Transverse colon (tissue), 4 donors: ENCODE data around the gene CNDP1. TPM values are rescaled to one million over a fixed set of nuclear protein-coding genes. Genes with fewer than 3 reads are reported as not detected.

ENCODE experiments used
- DNase-seq: peaks from one replicate; pipeline ENCODE4 v3.0.0-alpha.2; 2019
- H3K27ac ChIP-seq, 4 donors: fragments of 200-600 bp; sonication (generic); 2 replicates each; pipeline ENCODE4 v1.5.1; 2016 to 2018; ENCODE audit warnings: inconsistent platforms in 4 of 4
- H3K27me3 ChIP-seq: fragments of 200-600 bp; sonication (generic); 2 replicates; pipeline ENCODE4 v1.5.1; 2017; ENCODE audit warnings: inconsistent platforms
- H3K36me3 ChIP-seq, 4 donors: fragments of 200-600 bp; sonication (generic); 2 replicates each; pipeline ENCODE4 v1.5.1; 2017 to 2019; ENCODE audit warnings: inconsistent platforms in 4 of 4
- H3K4me1 ChIP-seq, 4 donors: fragments of 200-600 bp; sonication (generic); 2 replicates each; pipeline ENCODE4 v1.5.1; 2017 to 2020; ENCODE audit warnings: inconsistent platforms in 4 of 4
- H3K4me3 ChIP-seq, 4 donors: fragments of 200-600 bp; sonication (generic); 1 replicate in 1 of 4; 2 replicates in 3 of 4; pipeline versions ENCODE4 v1.5.1 to v1.6.1; 2017 to 2019; ENCODE audit warnings: inconsistent platforms in 4 of 4
- H3K9me3 ChIP-seq, 2 donors: fragments of 200-600 bp; sonication (generic); 2 replicates each; pipeline ENCODE4 v1.5.1; 2017 to 2019; ENCODE audit warnings: inconsistent platforms in 2 of 2
- EP300 ChIP-seq: sonication (generic); formaldehyde crosslinking; IDR thresholded peaks from one replicate; pipeline ENCODE4 v1.6.1; 2017; ENCODE audit warnings: antibody characterized with exemption, low read depth
- POLR2A ChIP-seq: fragments of 450-650 bp; IDR thresholded peaks from one replicate; pipeline ENCODE4 v1.6.1; 2016; ENCODE audit warnings: antibody characterized with exemption, mild to moderate bottlenecking, moderate library complexity
- POLR2AphosphoS5 ChIP-seq, 3 donors: sonication (generic); formaldehyde crosslinking; IDR thresholded peaks; one replicate each; pipeline ENCODE4 v1.6.1; 2016; ENCODE audit warnings: antibody characterized with exemption in 3 of 3
- WGBS, 2 donors: methylation state at CpG; one replicate each; pipeline ENCODE4 v1.1.5; 2018; ENCODE audit warnings: low coverage in 1 of 2; 5-methylcytosine and 5-hydroxymethylcytosine counted together
- in situ Hi-C, 4 donors: fragments of 200-750 bp; cut with MboI; loops; one replicate each; pipeline versions ENCODE4 v1.15.0 to v1.15.1; 2017; ENCODE audit warnings: low sequenced_read_pairs in 3 of 4, low pct_ligation_motif_present in 1 of 4, low pct_unique_long_range_greater_than_20kb in 1 of 4
- intact Hi-C: fragments of 100-400 bp; cut with DNase I; formaldehyde crosslinking; loops from one replicate; pipeline ENCODE4 v1.15.1; 2023; ENCODE audit warnings: low total_unique reads
- total RNA-seq, 4 donors: library from RNA; depleted of rRNA; stranded (reverse); fragments of >200 nt; gene quantifications; one replicate each; pipeline ENCODE4 v1.1.0, GENCODE V29; 2016
- TF ChIP-seq, protein P1 (sequence below), 5 experiments: fragments of 200-600 bp in 3 of 5; fragments of 450-650 bp in 2 of 5; sonication (generic) in 3 of 5; IDR thresholded peaks; 1 replicate in 2 of 5; 2 replicates in 3 of 5; pipeline ENCODE4 v1.5.1; 2016 to 2017; ENCODE audit warnings: antibody characterized with exemption in 5 of 5, inconsistent platforms in 3 of 5, mild to moderate bottlenecking in 2 of 5, moderate library complexity in 1 of 5

Gene CNDP1
- total RNA-seq, 4 donors from 2014 or later, result not detected

GRCh38 chr18:74597034-74597661, 62.8 kb downstream of the CNDP1 start:
- H3K4me3 ChIP-seq, result peak overlapping the region; percentile 88 to 96 (median 90)
- H3K27me3 ChIP-seq, result no peaks in the 10 kb centered on the region
- intact Hi-C loops (no loop called here), in situ Hi-C loops (no loop called here)
- WGBS, 2 donors, result 0% methylated on average over 7 to 41 of the region's 41 CpGs
- H3K4me1 ChIP-seq, result peaks cover 15 to 26% (median 24%) of the 10 kb centered on the region in 4 donors
- DNase-seq, result peak; percentile 76
- peak overlapping the region; percentile 98 to 99 (median 98) for H3K27ac ChIP-seq
- no peaks in the 10 kb centered on the region for H3K9me3 ChIP-seq
- TF ChIP-seq, protein P1, sequence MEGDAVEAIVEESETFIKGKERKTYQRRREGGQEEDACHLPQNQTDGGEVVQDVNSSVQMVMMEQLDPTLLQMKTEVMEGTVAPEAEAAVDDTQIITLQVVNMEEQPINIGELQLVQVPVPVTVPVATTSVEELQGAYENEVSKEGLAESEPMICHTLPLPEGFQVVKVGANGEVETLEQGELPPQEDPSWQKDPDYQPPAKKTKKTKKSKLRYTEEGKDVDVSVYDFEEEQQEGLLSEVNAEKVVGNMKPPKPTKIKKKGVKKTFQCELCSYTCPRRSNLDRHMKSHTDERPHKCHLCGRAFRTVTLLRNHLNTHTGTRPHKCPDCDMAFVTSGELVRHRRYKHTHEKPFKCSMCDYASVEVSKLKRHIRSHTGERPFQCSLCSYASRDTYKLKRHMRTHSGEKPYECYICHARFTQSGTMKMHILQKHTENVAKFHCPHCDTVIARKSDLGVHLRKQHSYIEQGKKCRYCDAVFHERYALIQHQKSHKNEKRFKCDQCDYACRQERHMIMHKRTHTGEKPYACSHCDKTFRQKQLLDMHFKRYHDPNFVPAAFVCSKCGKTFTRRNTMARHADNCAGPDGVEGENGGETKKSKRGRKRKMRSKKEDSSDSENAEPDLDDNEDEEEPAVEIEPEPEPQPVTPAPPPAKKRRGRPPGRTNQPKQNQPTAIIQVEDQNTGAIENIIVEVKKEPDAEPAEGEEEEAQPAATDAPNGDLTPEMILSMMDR (IDR thresholded peaks at IDR 0.05), result no peak
- TF ChIP-seq POLR2A (no peak), POLR2AphosphoS5 (IDR thresholded peaks at IDR 0.05) (no peak), EP300 (no peak)
- peaks cover 0 to 3% (median 0%) of the 10 kb centered on the region in 4 donors for H3K36me3 ChIP-seq

DNA sequence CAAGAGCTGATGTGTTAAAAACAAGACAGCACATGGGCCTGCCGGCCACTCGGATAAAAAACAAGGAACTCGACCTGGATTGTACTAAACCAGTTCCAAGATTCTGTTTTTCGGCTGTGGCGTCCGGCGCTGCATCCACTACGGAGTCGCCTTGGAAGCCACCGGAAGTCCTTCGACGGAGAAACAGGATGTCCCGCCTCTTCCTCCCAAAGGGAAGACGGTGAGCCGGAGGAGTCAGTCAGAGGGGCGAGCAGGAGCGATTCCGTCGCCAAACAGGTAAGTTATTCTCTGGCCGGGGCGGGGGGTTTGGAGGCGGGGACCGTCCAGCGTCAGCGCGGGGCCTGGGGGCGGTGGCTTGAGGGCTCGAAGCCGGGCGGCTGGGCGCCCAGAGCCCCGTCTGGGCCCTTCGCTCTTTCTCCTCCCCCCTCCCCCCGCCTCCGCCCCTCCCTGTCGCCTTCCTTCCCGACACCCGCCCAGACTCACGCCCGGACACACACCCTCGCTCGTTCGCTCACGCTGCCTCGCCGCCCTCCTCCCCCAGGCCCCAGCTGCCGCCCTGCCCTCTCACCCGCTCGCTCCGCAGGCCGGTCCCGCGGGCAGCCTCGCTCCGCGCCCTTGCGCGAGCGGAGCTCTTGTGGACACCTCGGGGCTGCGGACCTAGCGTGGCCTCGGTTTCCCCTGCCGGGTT, 63.5 kb downstream of the CNDP1 start, which contains the start of gene ZNF407:
ZNF407 (plus strand) TSS at position 209 of the 688 bp plus-strand sequence. CDS start 33,150 bp downstream, outside the sequence.
- peaks cover 15 to 26% (median 24%) of the 10 kb centered on the region in 4 donors for H3K4me1 ChIP-seq
- H3K27ac ChIP-seq, result peak within 1 kb of the TSS; percentile 98 to 99 (median 98)
- TF ChIP-seq POLR2AphosphoS5 (IDR thresholded peaks at IDR 0.05) (peak in 2 of 3 donors; percentile 74 to 86), POLR2A (peak; percentile 69), EP300 (no peak)
- TF ChIP-seq, protein P1 (IDR thresholded peaks at IDR 0.05), result no peak
- WGBS, 2 donors, result 0 to 1% methylated on average over 2 to 58 of the region's 64 CpGs
- peak within 1 kb of the TSS; percentile 88 to 96 (median 90) for H3K4me3 ChIP-seq
- peak; percentile 90 for DNase-seq
- intact Hi-C loops, result no loop called here
- in situ Hi-C loops, result no loop called here
- H3K36me3 ChIP-seq, result peaks cover 0 to 3% (median 0%) of the 10 kb centered on the region in 4 donors
- H3K27me3 ChIP-seq, result no peaks in the 10 kb centered on the region
- no peaks in the 10 kb centered on the region for H3K9me3 ChIP-seq

DNA sequence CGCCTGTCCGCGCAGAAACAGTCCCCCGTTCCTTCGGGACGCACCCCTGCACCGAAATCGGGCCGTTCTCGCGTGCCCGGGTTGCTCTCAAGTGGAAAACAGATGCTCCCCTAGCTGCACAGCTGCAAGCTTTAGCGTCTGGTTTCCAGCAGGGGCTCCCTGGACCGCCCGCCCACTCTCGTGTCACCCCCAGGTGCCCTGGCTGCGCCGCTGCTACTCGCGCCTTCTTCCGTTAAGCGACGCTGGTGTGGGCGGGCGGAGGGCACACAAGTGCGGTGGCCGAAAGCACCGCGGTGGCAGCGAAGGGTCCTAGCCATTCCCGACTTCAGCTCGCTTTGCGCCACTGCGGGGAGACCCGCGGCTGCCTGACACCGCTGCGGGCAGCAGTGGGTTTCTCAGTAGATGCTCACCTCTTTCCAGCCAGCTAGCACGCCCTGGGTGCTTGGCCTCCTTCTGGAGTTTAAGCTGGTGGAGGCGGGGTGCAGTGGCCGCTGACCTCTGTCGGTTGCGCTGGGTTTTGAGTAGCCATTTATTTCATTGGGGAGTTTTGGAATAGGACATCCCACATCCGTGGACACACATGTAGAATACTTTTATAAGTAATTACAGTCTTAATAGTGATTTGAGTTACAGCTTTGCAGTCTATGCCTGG, 64.2 kb downstream of the CNDP1 start:
- Histone ChIP-seq H3K4me3 (peak overlapping the region; percentile 88 to 96 (median 90)), H3K36me3 (no peaks in the 10 kb centered on the region), H3K9me3 (no peaks in the 10 kb centered on the region), H3K27ac (peak overlapping the region; percentile 98 to 99 (median 98)), H3K4me1 (peaks cover 15 to 26% (median 24%) of the 10 kb centered on the region in 4 donors), H3K27me3 (no peaks in the 10 kb centered on the region)
- intact Hi-C loops, result no loop called here
- in situ Hi-C loops, result no loop called here
- DNase-seq, result peak; percentile 60
- TF ChIP-seq EP300 (no peak), POLR2AphosphoS5 (IDR thresholded peaks at IDR 0.05) (peak in 1 of 3 donors; percentile 1)
- TF ChIP-seq, protein P1 (IDR thresholded peaks at IDR 0.05), result peak in 2 of 5 experiments; percentile 10 to 45
- 0 to 4% methylated on average over 4 to 42 of the region's 44 CpGs for WGBS, 2 donors

- intact Hi-C loops, result no loop called here
- no peak overlapping the region for H3K27ac ChIP-seq
- TF ChIP-seq EP300, result no peak
- TF ChIP-seq, protein P1 (IDR thresholded peaks at IDR 0.05), result no peak
- TF ChIP-seq POLR2AphosphoS5 (IDR thresholded peaks at IDR 0.05), result no peak
- TF ChIP-seq POLR2A, result no peak
These were observed 70.1 kb downstream of the CNDP1 start for GRCh38 chr18:74604361-74604760.

More at GRCh38 chr18:74604361-74604760, 70.1 kb downstream of the CNDP1 start:
- Histone ChIP-seq H3K4me1 (peaks cover 0 to 3% (median 1%) of the 10 kb centered on the region in 4 donors), H3K4me3 (no peak overlapping the region), H3K27me3 (no peaks in the 10 kb centered on the region), H3K36me3 (no peaks in the 10 kb centered on the region), H3K9me3 (no peaks in the 10 kb centered on the region)
- in situ Hi-C loops, result no loop called here
- no peak for DNase-seq
